Right ventricle myocardium inferior (tissue), 1 donor: Measurements from ENCODE around the gene AGBL1. TPM values are rescaled to one million over a fixed set of nuclear protein-coding genes. Genes with fewer than 3 reads are reported as not detected.

ENCODE experiments used
- ATAC-seq: fragments of 200-7000 bp; cut with Tn5 transposase; one replicate; pipeline ENCODE4 v1.9.1; 2020; ENCODE audit warnings: mild to moderate bottlenecking, moderate library complexity
- DNase-seq: peaks from one replicate; pipeline ENCODE4 v3.0.0; 2021; ENCODE audit errors: missing footprints
- intact Hi-C: fragments of 100-400 bp; cut with DNase I; formaldehyde crosslinking; loops from one replicate; pipeline ENCODE4 v1.11.0; 2022
- total RNA-seq: library from RNA; stranded (reverse); fragmentation: NEBNext Ultra II Directional; extraction: Animal tissue kit (Norgen Biotek cat#: 25700); gene quantifications from one replicate; pipeline ENCODE4 v1.2.1, GENCODE V29; 2021
- donor health status: DM: no; HTN: yes; CAD: no; lungs with severe emphysema.

Gene AGBL1
- total RNA-seq, 1 donor from 2014 or later: not detected

DNA sequence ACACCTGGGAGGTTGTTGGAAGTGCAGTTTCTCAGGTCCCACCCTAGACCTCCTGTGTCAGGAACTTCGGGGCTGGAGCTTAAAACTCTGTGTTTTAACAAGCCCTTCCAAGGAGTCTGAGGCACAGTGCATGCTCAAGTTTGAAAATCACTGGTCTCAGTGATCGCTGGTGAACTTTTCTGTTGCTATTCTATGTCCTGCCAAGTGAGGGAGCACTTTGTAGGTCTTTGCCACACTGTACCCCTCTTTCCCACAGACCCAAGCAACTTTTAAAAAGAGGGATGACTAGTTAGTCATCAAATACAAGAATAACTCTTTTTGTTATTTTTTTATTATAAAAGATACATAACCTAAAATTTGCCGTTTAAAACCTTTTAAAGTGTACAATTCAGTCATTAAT, 133.7 kb downstream of the AGBL1 start:
- no peak for DNase-seq
- ATAC-seq: no peak
- intact Hi-C loops: no loop called here

GRCh38 chr15:86213888-86214287, 134.2 kb downstream of the AGBL1 start:
- no peak for ATAC-seq
- intact Hi-C loops: no loop called here
- DNase-seq: no peak

DNA sequence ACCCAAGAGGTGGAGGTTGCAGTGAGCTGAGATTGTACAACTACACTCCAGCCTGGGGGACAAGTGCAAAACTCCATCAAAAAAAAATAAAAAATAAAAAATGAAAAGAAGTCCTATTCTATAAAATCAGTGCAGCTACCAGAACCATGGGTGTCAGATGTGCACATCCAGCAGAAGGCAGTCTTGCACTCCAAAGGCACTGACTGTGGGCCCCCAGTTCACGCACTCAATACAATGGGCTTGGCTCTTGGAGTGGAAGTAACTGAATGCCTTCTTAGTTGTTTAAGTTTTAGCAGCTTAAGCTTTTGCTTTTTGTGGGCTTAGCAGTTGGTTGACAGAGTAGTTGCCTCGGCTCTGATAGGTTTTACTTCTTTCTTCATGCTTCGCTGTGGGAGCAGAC, 141.4 kb downstream of the AGBL1 start:
- intact Hi-C loops: no loop called here

DNA sequence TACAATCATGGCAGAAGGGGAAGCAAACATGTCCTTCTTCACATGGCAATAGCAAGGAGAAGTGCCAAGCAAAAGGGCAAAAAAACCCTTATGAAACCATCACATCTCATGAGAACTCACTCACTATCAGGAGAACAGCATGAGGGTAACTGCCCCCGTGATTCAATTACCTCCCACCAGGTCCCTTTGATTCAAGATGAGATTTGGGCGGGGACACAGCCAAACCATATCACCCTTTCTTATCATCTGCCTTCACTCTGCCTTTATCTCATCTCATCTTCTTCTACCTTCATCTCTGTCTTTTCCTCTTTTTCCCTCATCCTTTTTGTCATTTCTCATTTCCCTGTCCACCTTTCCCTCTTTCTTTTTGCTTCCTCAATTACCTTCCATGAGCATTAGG, 149.6 kb downstream of the AGBL1 start:
- no peak for ATAC-seq
- intact Hi-C loops: no loop called here
- DNase-seq: no peak

More for the DNA sequence above, 141.4 kb downstream of the AGBL1 start:
- DNase-seq (no peak), ATAC-seq (no peak)

DNA sequence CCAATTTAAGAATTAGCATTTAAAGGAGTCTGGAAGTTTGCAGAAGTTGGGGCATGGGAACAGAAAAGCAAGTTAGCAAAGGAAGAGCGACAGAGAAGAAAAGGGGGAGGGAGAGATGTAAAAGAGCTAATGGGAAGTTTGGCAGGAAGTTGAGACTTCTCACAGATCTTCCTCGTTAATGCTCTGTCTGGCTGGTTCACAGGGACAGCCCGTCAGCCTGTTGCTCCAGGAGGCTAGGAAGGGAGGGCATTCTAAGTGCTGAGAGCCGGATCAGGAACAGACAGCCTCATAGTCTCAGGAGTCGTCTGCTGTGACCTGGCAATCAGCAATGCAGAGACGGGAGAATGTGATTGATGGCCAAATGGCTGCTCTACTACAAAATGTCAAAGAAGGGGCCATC, 150.3 kb downstream of the AGBL1 start:
- intact Hi-C loops: loop anchor here (10.0 kb wide), 1 partner anchor 525 kb away; no protein-coding TSS in a partner anchor
- ATAC-seq: no peak
- DNase-seq: no peak

- ATAC-seq: peak; percentile 70
- DNase-seq: no peak
- intact Hi-C loops: loop anchor here (10.0 kb wide), 1 partner anchor 523 kb away; no protein-coding TSS in a partner anchor
Observed at GRCh38 chr15:86231864-86232721, 152.4 kb downstream of the AGBL1 start.

GRCh38 chr15:86235667-86236066, 156.0 kb downstream of the AGBL1 start:
- intact Hi-C loops: loop anchor here (10.0 kb wide), 1 partner anchor 519 kb away; no protein-coding TSS in a partner anchor
- DNase-seq: no peak
- no peak for ATAC-seq

DNA sequence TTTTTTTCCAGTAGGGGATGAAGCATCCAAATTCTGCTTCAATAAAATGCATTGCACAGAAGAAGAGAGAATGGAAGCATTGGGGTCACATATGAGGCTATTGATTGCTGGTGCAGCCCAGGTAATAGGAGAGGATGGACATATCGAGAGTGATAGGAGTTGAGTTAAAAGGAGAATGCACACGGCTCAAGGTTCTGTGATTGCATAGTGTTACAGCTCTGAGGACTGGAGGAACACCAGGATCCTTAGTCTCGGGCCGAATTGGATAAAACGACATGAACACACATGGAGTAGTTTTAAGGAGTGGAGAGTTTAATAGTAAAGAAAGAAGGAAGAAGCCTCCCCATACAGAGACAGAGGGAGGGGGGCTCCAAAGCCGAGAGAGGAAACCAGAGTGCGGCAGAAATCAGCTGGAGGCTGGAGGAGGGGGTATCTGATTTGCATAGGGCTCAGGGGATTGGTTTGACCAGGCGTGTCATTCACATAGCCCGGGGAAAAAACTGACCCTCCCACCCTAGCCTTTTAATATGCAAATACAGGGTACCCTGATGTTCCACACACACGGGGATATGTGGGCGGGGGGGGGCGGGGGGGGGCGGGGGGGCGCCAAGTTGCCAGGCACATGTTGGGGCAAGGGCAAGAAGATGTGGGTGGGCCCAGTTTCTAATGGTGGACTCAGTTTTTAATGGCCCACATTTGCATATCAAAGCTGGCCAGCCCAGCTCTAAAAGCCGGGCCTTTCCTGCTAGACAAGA, 156.9 kb downstream of the AGBL1 start:
- intact Hi-C loops: loop anchor here (10.0 kb wide), 1 partner anchor 518 kb away; no protein-coding TSS in a partner anchor
- DNase-seq (no peak), ATAC-seq (no peak)

DNA sequence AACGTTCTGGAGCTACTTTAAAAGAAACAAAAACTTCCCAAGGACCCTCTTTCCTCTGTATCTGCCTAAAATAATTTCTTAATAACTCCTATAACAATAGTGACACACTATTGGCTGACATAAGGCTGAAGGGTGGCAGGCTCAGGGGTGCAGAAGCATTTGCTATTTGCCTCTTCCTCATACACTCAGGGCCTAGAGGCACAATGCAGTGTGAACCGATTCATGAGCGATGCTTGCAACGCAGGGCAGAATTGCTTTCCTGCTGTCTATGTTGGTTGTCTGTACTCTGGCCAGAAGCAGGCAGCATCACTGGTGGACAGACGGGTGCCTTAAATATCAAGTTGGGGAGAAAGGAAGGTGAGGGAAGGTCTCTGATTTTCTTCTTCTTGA, 157.4 kb downstream of the AGBL1 start:
- no peak for DNase-seq
- intact Hi-C loops: loop anchor here (10.0 kb wide), 1 partner anchor 518 kb away; no protein-coding TSS in a partner anchor
- no peak for ATAC-seq

- ATAC-seq (peak; percentile 37), DNase-seq (no peak)
- intact Hi-C loops: no loop called here
Observed at GRCh38 chr15:86247249-86247955, 167.7 kb downstream of the AGBL1 start.

DNA sequence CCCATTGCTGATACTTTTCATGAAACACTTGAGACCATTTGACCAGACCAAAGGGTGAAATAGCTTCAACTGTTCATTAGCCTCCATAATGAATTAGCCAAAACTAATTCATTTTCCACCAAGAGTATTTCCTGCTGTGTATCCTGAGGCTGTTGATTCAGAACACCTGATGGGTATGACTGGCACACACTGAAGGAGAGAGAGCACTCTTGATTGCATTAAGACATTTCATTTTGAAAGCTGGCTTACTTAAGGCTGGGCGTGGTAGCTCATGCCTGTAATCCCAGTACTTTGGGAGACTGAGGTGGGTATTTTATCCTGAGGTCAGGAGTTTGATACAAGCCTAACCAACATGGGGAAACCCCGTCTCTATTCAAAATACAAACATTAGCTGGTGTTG, 175.6 kb downstream of the AGBL1 start:
- DNase-seq: no peak
- ATAC-seq: no peak
- intact Hi-C loops: no loop called here

DNA sequence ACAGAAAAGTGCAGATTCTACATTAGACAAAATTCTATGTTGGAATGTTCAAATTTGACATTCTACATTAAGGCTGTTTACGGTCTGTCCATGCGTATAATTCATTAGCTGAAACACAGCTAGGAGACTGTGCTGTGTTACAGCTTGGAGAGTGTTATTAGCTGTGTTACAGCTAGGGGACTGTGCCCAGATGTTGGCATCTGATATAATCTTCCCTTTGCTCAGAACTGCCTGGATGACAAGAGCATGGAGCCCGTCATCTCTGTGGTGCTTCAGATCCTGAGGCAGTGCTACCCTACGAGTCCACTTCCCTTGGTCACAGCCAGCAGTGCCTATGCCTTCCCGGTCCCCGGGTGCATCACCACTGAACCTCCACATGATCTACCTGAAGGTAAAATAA, 177.0 kb downstream of the AGBL1 start:
- intact Hi-C loops: no loop called here

GRCh38 chr15:86259589-86259988, 179.9 kb downstream of the AGBL1 start:
- DNase-seq: no peak
- intact Hi-C loops: no loop called here

More for the DNA sequence above, 177.0 kb downstream of the AGBL1 start:
- no peak for ATAC-seq
- no peak for DNase-seq

DNA sequence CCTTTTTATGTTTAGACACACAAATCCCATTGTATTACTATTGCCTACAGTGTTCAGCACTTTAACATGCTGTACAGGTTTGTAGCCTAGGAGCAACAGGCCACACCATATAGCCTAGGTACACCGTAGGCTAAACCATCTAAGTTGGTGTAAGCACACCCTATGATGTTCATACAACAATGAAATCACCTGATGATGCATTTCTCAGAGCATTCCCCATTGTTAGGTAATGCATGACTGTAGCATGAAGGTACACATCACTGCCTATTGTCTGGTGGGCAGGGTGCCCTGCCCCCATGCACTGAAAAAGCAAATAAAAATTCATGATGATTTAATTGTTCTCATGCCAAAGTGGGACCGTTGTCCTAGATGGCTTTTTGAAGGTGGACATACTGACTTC, 183.6 kb downstream of the AGBL1 start:
- intact Hi-C loops: no loop called here
- DNase-seq (no peak), ATAC-seq (no peak)

More at GRCh38 chr15:86259589-86259988, 179.9 kb downstream of the AGBL1 start:
- ATAC-seq: no peak

DNA sequence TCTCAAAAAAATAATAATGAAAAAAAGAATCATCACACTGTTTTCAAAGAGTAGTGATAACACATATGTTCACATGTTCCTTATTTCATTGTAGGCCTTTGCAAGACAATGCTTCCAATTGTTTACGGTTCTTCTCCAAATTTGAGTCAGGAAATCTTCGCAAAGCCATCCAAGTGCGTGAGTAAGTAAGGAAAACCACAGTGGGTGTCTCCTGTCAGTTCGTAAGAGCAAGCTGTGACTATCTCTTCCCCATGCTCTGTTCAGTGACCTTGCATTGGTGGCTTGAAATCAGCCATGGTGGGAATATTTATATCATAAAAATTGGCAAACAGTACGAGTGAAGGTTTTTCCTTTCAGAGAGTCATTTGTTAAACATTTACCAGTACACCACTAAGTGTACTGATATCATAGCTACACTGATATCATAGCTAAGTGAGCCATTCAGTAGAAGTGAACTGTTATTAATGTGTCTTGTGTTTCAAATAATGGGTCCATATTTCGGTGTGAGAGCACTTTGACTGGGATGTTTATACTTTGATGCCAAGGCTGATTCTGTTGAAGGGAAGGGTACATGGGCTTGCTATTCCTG, 187.3 kb downstream of the AGBL1 start:
- ATAC-seq: no peak
- intact Hi-C loops: no loop called here
- DNase-seq: no peak

- DNase-seq: no peak
- intact Hi-C loops: no loop called here
- no peak for ATAC-seq
Observed at GRCh38 chr15:86267892-86268291, 188.2 kb downstream of the AGBL1 start.

DNA sequence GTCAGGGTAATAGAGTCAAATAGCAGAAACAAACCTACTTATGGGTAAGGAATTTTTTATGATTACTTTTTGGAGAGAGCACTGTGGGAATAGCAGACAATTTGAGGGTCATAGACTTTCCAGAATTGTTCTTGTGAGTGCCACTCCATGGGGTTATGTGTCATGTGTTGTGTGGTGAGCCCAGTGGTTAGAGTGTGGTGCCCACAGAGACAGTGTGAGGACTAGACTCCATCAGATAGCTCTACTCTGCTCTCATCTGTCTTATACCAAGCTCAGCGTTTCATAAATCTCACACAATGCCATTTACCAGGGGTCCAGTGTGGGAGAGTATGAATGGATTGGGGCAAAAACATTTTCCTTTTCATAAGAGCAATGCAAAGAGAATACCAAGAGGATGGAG, 188.9 kb downstream of the AGBL1 start:
- ATAC-seq: no peak
- intact Hi-C loops: no loop called here
- no peak for DNase-seq

GRCh38 chr15:86273309-86273708, 193.6 kb downstream of the AGBL1 start:
- intact Hi-C loops: no loop called here
- ATAC-seq (no peak), DNase-seq (no peak)

DNA sequence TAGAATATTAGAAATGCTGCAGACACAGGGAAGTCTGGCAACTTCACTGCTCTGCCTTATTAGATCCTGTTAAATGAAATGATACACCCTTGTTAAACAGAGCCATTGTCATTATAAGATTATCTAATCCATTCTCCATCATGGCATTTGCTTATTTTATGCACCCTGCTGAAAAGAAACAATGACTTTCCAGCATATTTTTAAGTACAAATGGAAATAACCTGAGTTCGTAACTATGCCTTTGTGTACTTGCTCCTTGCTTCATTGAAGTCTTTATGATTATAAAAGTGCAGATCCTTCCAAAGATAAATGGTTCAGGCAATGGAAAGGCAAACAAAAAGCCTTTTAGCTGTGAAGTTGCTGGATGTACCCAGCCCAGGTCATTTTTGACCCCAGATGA, 195.7 kb downstream of the AGBL1 start:
- intact Hi-C loops: no loop called here
- ATAC-seq: no peak
- DNase-seq: no peak
